ENCODE results near the gene SCAPER. TPM values are rescaled to one million over a fixed set of nuclear protein-coding genes. Genes with fewer than 3 reads are reported as not detected.
A peak's percentile ranks its signal among the peaks of the same experiment; 100 is the strongest.

The SCAPER gene
- total RNA-seq, 1 experiment from 2014 or later: 21.5 TPM

GRCh38 chr15:76575274-76575673, 329.9 kb downstream of the SCAPER start:
- Histone ChIP-seq H3K4me3 (ENCODE audit: low read depth, low read length, poor library complexity, severe bottlenecking) (no peak overlapping the region), H3K9me3 (ENCODE audit: low read depth, low read length, poor library complexity, severe bottlenecking) (no peaks in the 10 kb centered on the region), H3K27ac (ENCODE audit: low read depth, low read length, poor library complexity, severe bottlenecking) (no peak overlapping the region), H3K36me3 (ENCODE audit: insufficient read depth, low read length, poor library complexity, severe bottlenecking) (no peaks in the 10 kb centered on the region), H3K27me3 (replicated peaks; ENCODE audit: insufficient read depth, low read depth, low read length, poor library complexity) (no peaks in the 10 kb centered on the region), H3K4me1 (ENCODE audit: insufficient read depth, low read length, poor library complexity, severe bottlenecking) (no peaks in the 10 kb centered on the region)
- no TSS peak for BruUV-seq (replicated peaks)
- POLR2A ChIA-PET (ENCODE audit: low non-redundant PET): no interaction called here
- CTCF ChIA-PET: no interaction called here
- intact Hi-C loops (cut with micrococcal nuclease; ENCODE audit: unreplicated experiment): no loop called here
- DNase-seq (ENCODE audit: low spot score): peak; percentile 3
- TF ChIP-seq, protein P1, sequence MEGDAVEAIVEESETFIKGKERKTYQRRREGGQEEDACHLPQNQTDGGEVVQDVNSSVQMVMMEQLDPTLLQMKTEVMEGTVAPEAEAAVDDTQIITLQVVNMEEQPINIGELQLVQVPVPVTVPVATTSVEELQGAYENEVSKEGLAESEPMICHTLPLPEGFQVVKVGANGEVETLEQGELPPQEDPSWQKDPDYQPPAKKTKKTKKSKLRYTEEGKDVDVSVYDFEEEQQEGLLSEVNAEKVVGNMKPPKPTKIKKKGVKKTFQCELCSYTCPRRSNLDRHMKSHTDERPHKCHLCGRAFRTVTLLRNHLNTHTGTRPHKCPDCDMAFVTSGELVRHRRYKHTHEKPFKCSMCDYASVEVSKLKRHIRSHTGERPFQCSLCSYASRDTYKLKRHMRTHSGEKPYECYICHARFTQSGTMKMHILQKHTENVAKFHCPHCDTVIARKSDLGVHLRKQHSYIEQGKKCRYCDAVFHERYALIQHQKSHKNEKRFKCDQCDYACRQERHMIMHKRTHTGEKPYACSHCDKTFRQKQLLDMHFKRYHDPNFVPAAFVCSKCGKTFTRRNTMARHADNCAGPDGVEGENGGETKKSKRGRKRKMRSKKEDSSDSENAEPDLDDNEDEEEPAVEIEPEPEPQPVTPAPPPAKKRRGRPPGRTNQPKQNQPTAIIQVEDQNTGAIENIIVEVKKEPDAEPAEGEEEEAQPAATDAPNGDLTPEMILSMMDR (conservative IDR thresholded peaks at IDR 0.05; ENCODE audit: low read depth, low read length): no peak
- TF ChIP-seq EZH2 (IDR thresholded peaks at IDR 0.05; ENCODE audit: borderline replicate concordance, low read depth, low read length, poor library complexity, severe bottlenecking): no peak

DNA sequence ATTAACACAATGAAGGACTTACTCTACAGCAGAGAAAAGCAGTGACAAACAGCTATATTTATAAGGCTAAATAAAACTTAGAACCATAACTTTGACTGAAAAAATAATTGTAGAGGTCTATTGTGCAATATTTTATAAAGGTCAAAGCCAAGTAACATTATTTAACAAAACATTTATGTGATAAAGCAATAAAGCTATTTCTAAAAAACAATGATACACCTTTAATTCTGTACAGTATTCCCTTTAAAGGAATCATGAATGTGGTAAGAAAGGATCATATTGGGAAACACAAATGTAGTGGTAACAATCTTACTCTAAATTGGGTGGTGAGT, 332.2 kb downstream of the SCAPER start:
- TF ChIP-seq EZH2 (IDR thresholded peaks at IDR 0.05; ENCODE audit: borderline replicate concordance, low read depth, low read length, poor library complexity, severe bottlenecking): no peak
- TF ChIP-seq, protein P1 (conservative IDR thresholded peaks at IDR 0.05; ENCODE audit: low read depth, low read length): no peak
- BruUV-seq (replicated peaks): no TSS peak
- no peaks in the 10 kb centered on the region for H3K9me3 ChIP-seq (ENCODE audit: low read depth, low read length, poor library complexity, severe bottlenecking)
- no peaks in the 10 kb centered on the region for H3K36me3 ChIP-seq (ENCODE audit: insufficient read depth, low read length, poor library complexity, severe bottlenecking)
- CTCF ChIA-PET: no interaction called here
- no peaks in the 10 kb centered on the region for H3K4me1 ChIP-seq (ENCODE audit: insufficient read depth, low read length, poor library complexity, severe bottlenecking)
- H3K27ac ChIP-seq (ENCODE audit: low read depth, low read length, poor library complexity, severe bottlenecking): no peak overlapping the region
- POLR2A ChIA-PET (ENCODE audit: low non-redundant PET): no interaction called here
- intact Hi-C loops (cut with micrococcal nuclease; ENCODE audit: unreplicated experiment): no loop called here
- H3K4me3 ChIP-seq (ENCODE audit: low read depth, low read length, poor library complexity, severe bottlenecking): no peak overlapping the region
- no peaks in the 10 kb centered on the region for H3K27me3 ChIP-seq (replicated peaks; ENCODE audit: insufficient read depth, low read depth, low read length, poor library complexity)
- DNase-seq (ENCODE audit: low spot score): no peak

DNA sequence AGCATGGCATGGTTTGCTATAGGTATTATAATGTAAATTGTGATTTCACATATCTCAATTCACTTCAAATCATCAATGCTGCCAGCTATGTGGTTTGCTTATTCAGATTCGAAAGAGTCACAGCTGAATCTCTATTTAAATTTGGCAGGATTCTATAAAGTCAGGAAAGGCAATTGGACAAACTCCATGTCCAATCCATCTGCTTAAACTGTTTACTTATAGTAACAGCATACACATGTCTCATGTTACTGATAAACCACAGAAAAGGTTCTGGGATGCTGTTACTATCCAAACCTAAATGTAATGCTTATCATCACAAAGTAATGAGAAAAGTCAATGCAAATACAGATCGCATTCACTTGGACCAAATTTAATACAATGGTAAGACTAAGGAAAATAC, 338.9 kb downstream of the SCAPER start:
- ChIA-PET CTCF (no interaction called here), POLR2A (ENCODE audit: low non-redundant PET) (no interaction called here)
- Histone ChIP-seq H3K4me1 (ENCODE audit: insufficient read depth, low read length, poor library complexity, severe bottlenecking) (no peaks in the 10 kb centered on the region), H3K27me3 (replicated peaks; ENCODE audit: insufficient read depth, low read depth, low read length, poor library complexity) (no peaks in the 10 kb centered on the region), H3K4me3 (ENCODE audit: low read depth, low read length, poor library complexity, severe bottlenecking) (no peak overlapping the region), H3K27ac (ENCODE audit: low read depth, low read length, poor library complexity, severe bottlenecking) (no peak overlapping the region), H3K36me3 (ENCODE audit: insufficient read depth, low read length, poor library complexity, severe bottlenecking) (no peaks in the 10 kb centered on the region), H3K9me3 (ENCODE audit: low read depth, low read length, poor library complexity, severe bottlenecking) (peaks cover 5% of the 10 kb centered on the region)
- no peak for TF ChIP-seq EZH2 (IDR thresholded peaks at IDR 0.05; ENCODE audit: borderline replicate concordance, low read depth, low read length, poor library complexity, severe bottlenecking)
- TF ChIP-seq, protein P1 (conservative IDR thresholded peaks at IDR 0.05; ENCODE audit: low read depth, low read length): no peak
- peak; percentile 1 for DNase-seq (ENCODE audit: low spot score)
- intact Hi-C loops (cut with micrococcal nuclease; ENCODE audit: unreplicated experiment): no loop called here
- BruUV-seq (replicated peaks): no TSS peak
